ES-I3 (cell line): Measurements from ENCODE around the gene COL20A1.

Experiments used
- H3K36me3 ChIP-seq: 2 replicates; pipeline ENCODE4 v1.6.1; 2013; ENCODE audit warnings: mild to moderate bottlenecking, low read length, control low read depth, moderate library complexity; ENCODE audit not compliant: insufficient read depth
- H3K4me1 ChIP-seq: 2 replicates; pipeline ENCODE4 v1.6.1; 2013; ENCODE audit warnings: mild to moderate bottlenecking, control low read depth, low read length; ENCODE audit not compliant: insufficient read depth
- H3K9ac ChIP-seq: 2 replicates; pipeline ENCODE4 v1.6.1; 2013; ENCODE audit warnings: low read depth, mild to moderate bottlenecking, low read length, moderate library complexity
- H3K9me3 ChIP-seq: 2 replicates; pipeline ENCODE4 v1.6.1; 2013; ENCODE audit warnings: mild to moderate bottlenecking, low read length, moderate library complexity; ENCODE audit not compliant: control insufficient read depth, insufficient read depth

Gene COL20A1

GRCh38 chr20:63368151-63368550 lies 75.2 kb downstream of the COL20A1 start:
- H3K36me3 ChIP-seq: no peaks in the 10 kb centered on the region
- no peak overlapping the region for H3K9ac ChIP-seq
- H3K9me3 ChIP-seq: no peaks in the 10 kb centered on the region
- no peaks in the 10 kb centered on the region for H3K4me1 ChIP-seq

GRCh38 chr20:63369024-63369530 lies 76.1 kb downstream of the COL20A1 start:
- Histone ChIP-seq H3K36me3 (no peaks in the 10 kb centered on the region), H3K9ac (no peak overlapping the region), H3K9me3 (no peaks in the 10 kb centered on the region), H3K4me1 (no peaks in the 10 kb centered on the region)

- Histone ChIP-seq H3K9ac (no peak overlapping the region), H3K9me3 (no peaks in the 10 kb centered on the region), H3K4me1 (no peaks in the 10 kb centered on the region), H3K36me3 (no peaks in the 10 kb centered on the region)
These were observed 77.0 kb downstream of the COL20A1 start for GRCh38 chr20:63369724-63370617.

GRCh38 chr20:63370618-63371187 lies 77.7 kb downstream of the COL20A1 start:
- no peaks in the 10 kb centered on the region for H3K9me3 ChIP-seq

GRCh38 chr20:63371291-63371865 lies 78.4 kb downstream of the COL20A1 start:
- Histone ChIP-seq H3K36me3 (no peaks in the 10 kb centered on the region), H3K4me1 (no peaks in the 10 kb centered on the region), H3K9me3 (no peaks in the 10 kb centered on the region), H3K9ac (no peak overlapping the region)

More at GRCh38 chr20:63370618-63371187, 77.7 kb downstream of the COL20A1 start:
- H3K36me3 ChIP-seq: no peaks in the 10 kb centered on the region
- no peaks in the 10 kb centered on the region for H3K4me1 ChIP-seq
- H3K9ac ChIP-seq: no peak overlapping the region

- H3K36me3 ChIP-seq: no peaks in the 10 kb centered on the region
- no peak overlapping the region for H3K9ac ChIP-seq
- peaks cover 10% of the 10 kb centered on the region; the same call in 1 of the 2 replicates for H3K4me1 ChIP-seq
- no peaks in the 10 kb centered on the region for H3K9me3 ChIP-seq
These were observed 80.2 kb downstream of the COL20A1 start for GRCh38 chr20:63372971-63373885.

GRCh38 chr20:63373996-63374395 lies 81.0 kb downstream of the COL20A1 start:
- H3K9me3 ChIP-seq: no peaks in the 10 kb centered on the region
- H3K9ac ChIP-seq: no peak overlapping the region
- H3K36me3 ChIP-seq: no peaks in the 10 kb centered on the region
- peaks cover 10% of the 10 kb centered on the region; the same call in 1 of the 2 replicates for H3K4me1 ChIP-seq

- Histone ChIP-seq H3K9me3 (no peaks in the 10 kb centered on the region), H3K4me1 (peaks cover 10% of the 10 kb centered on the region; the same call in 1 of the 2 replicates), H3K36me3 (no peaks in the 10 kb centered on the region), H3K9ac (no peak overlapping the region)
These were observed 81.5 kb downstream of the COL20A1 start for GRCh38 chr20:63374504-63374903.

- H3K36me3 ChIP-seq: no peaks in the 10 kb centered on the region
- H3K4me1 ChIP-seq: peaks cover 10% of the 10 kb centered on the region; the same call in 1 of the 2 replicates
- no peak overlapping the region for H3K9ac ChIP-seq
- H3K9me3 ChIP-seq: no peaks in the 10 kb centered on the region
These were observed 82.5 kb downstream of the COL20A1 start for GRCh38 chr20:63375438-63375837.

- Histone ChIP-seq H3K36me3 (no peaks in the 10 kb centered on the region), H3K9me3 (no peaks in the 10 kb centered on the region), H3K4me1 (peaks cover 10% of the 10 kb centered on the region; the same call in 1 of the 2 replicates), H3K9ac (no peak overlapping the region)
These were observed 83.6 kb downstream of the COL20A1 start for GRCh38 chr20:63376283-63377250.

- Histone ChIP-seq H3K36me3 (no peaks in the 10 kb centered on the region), H3K9ac (no peak overlapping the region)
These were observed 84.4 kb downstream of the COL20A1 start for GRCh38 chr20:63377256-63377941.

GRCh38 chr20:63377951-63378381 lies 85.0 kb downstream of the COL20A1 start:
- peaks cover 10% of the 10 kb centered on the region; the same call in 1 of the 2 replicates for H3K4me1 ChIP-seq
- H3K9ac ChIP-seq: no peak overlapping the region
- H3K9me3 ChIP-seq: no peaks in the 10 kb centered on the region
- no peaks in the 10 kb centered on the region for H3K36me3 ChIP-seq

More at GRCh38 chr20:63377256-63377941, 84.4 kb downstream of the COL20A1 start:
- peaks cover 10% of the 10 kb centered on the region; the same call in 1 of the 2 replicates for H3K4me1 ChIP-seq
- no peaks in the 10 kb centered on the region for H3K9me3 ChIP-seq
